ENCODE data around the gene GCC2. TPM values are rescaled to one million over a fixed set of nuclear protein-coding genes. Genes with fewer than 3 reads are reported as not detected.

The GCC2 gene
- total and polyA plus RNA-seq, 8 donors: 5.2 to 498 (median 54.3) TPM

DNA sequence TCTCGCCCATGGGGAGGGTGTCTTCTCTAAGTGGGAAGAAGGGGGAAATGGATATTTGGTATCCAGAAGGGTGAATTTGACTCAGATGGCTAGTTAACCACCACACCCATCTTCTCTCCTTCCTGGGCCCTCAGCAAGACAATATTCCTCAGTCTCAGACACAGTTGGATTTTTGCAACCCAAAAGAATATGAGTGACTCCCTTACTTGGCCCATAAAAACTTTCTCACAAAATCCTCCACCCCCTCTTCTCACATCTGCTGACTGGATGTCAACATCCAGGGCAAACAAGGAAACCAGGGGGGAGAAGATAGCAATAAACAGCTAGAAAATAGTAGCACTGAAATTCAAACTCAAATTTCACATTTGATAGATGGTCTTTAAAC lies 35.3 kb upstream of the GCC2 start:
- intact Hi-C loops (cut with DNase I; ENCODE audit: low total_unique reads): no loop called here
- H3K4me3 ChIP-seq: no peak overlapping the region
- H3K9me3 ChIP-seq: no peaks in the 10 kb centered on the region
- TF ChIP-seq POLR2AphosphoS5 (IDR thresholded peaks at IDR 0.05) (no peak), EP300 (IDR thresholded peaks at IDR 0.05) (no peak), POLR2A (IDR thresholded peaks at IDR 0.05) (no peak)
- TF ChIP-seq, protein P1, sequence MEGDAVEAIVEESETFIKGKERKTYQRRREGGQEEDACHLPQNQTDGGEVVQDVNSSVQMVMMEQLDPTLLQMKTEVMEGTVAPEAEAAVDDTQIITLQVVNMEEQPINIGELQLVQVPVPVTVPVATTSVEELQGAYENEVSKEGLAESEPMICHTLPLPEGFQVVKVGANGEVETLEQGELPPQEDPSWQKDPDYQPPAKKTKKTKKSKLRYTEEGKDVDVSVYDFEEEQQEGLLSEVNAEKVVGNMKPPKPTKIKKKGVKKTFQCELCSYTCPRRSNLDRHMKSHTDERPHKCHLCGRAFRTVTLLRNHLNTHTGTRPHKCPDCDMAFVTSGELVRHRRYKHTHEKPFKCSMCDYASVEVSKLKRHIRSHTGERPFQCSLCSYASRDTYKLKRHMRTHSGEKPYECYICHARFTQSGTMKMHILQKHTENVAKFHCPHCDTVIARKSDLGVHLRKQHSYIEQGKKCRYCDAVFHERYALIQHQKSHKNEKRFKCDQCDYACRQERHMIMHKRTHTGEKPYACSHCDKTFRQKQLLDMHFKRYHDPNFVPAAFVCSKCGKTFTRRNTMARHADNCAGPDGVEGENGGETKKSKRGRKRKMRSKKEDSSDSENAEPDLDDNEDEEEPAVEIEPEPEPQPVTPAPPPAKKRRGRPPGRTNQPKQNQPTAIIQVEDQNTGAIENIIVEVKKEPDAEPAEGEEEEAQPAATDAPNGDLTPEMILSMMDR (IDR thresholded peaks at IDR 0.05): no peak
- DNase-seq: no peak
- WGBS, 5 donors: 73 to 100% (median 92%) methylated on average over 1 of the region's 1 CpG
- H3K36me3 ChIP-seq: no peaks in the 10 kb centered on the region
- H3K27me3 ChIP-seq: no peaks in the 10 kb centered on the region
- H3K4me1 ChIP-seq: no peaks in the 10 kb centered on the region
- H3K27ac ChIP-seq: no peak overlapping the region

DNA sequence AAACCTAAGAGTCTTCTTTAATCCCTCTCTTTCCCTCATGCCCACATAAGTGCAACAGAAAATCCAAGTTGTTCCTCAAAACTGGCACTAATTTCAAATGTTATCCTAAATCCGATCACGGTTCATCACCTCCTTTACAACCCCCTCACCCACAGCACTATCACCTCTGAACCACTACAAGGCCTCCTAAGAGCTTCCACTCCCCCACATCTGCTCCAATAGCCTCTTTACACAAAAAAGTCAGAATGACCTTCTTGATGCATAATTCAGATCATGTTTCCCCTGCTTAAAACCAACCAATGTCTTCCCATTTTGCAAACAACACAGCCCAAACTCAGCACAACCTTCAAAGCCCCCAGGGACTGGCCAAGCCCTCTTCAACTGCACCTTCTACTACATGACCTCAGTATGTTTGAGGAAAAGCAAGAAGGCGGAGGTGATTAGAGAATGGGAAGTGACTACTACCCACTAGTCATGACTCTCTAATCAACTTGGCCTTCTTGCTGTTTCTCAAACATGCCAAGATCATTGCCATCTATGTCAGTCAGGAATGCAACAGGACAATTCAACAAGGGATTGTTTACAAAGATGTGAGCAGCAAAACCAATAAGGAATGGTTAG lies 34.6 kb upstream of the GCC2 start:
- intact Hi-C loops (cut with DNase I; ENCODE audit: low total_unique reads): no loop called here
- no peaks in the 10 kb centered on the region for H3K36me3 ChIP-seq
- no peak overlapping the region for H3K27ac ChIP-seq
- H3K4me1 ChIP-seq: no peaks in the 10 kb centered on the region
- 91 to 97% (median 93%) methylated on average over 3 of the region's 3 CpGs for WGBS, 5 donors
- no peak overlapping the region for H3K4me3 ChIP-seq
- no peaks in the 10 kb centered on the region for H3K27me3 ChIP-seq
- no peak for DNase-seq
- H3K9me3 ChIP-seq: no peaks in the 10 kb centered on the region
- TF ChIP-seq, protein P1 (IDR thresholded peaks at IDR 0.05): no peak
- TF ChIP-seq EP300 (IDR thresholded peaks at IDR 0.05) (no peak), POLR2AphosphoS5 (IDR thresholded peaks at IDR 0.05) (no peak)

DNA sequence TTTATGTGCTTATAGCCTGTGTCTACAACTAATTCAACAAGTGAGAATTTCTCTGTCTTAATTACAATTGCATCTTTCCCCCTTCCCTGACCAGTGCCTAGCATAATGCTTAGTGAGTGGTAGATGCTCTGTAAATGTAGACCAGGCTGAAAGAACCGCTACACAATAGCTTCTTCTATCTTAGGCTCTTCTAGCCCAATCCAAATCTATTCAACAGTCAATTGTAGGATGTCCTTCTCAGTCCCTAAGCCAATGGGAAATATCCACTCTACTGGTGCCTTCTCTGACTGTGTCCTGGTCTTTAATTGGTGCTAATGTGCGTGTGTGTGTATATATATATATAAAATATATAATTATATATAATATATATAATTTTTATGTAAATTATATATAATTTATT lies 34.1 kb upstream of the GCC2 start:
- no peaks in the 10 kb centered on the region for H3K36me3 ChIP-seq
- no peak for DNase-seq
- WGBS, 5 donors: 96 to 98% (median 97%) methylated on average over 2 of the region's 2 CpGs
- H3K4me3 ChIP-seq: no peak overlapping the region
- intact Hi-C loops (cut with DNase I; ENCODE audit: low total_unique reads): no loop called here
- H3K4me1 ChIP-seq: no peaks in the 10 kb centered on the region
- no peaks in the 10 kb centered on the region for H3K9me3 ChIP-seq
- no peaks in the 10 kb centered on the region for H3K27me3 ChIP-seq
- H3K27ac ChIP-seq: no peak overlapping the region
- TF ChIP-seq EP300 (IDR thresholded peaks at IDR 0.05): no peak
- no peak for TF ChIP-seq POLR2A (IDR thresholded peaks at IDR 0.05)
- TF ChIP-seq POLR2AphosphoS5 (IDR thresholded peaks at IDR 0.05): no peak
- TF ChIP-seq, protein P1 (IDR thresholded peaks at IDR 0.05): no peak

DNA sequence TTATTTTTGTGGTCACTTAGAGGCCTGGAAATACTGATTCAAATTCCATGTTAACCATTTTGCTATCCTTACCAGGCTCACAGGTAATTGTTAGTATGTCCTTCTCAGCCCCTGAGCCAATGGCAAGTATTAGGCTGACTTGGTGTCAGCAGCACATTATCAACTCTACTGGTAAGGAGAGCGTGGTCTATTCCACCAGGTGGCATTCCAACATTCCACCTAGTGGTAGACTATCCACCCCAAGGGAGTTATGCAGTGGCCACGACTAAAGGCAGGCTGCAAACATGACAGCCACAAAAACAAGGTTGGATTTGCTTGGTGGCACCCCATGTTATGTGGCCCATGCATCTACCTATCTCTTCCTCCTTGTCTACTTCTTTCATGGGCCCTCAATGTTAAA lies 31.8 kb upstream of the GCC2 start:
- TF ChIP-seq, protein P1 (IDR thresholded peaks at IDR 0.05): peak in 2 of 7 experiments; percentile 28 to 50
- no peak for TF ChIP-seq POLR2AphosphoS5 (IDR thresholded peaks at IDR 0.05)
- Histone ChIP-seq H3K36me3 (no peaks in the 10 kb centered on the region), H3K27me3 (no peaks in the 10 kb centered on the region), H3K9me3 (no peaks in the 10 kb centered on the region), H3K4me1 (no peaks in the 10 kb centered on the region), H3K4me3 (no peak overlapping the region), H3K27ac (no peak overlapping the region)
- intact Hi-C loops (cut with DNase I; ENCODE audit: low total_unique reads): no loop called here
- WGBS, 5 donors: 40 to 59% (median 50%) methylated on average over 2 of the region's 2 CpGs
- DNase-seq: peak; percentile 14 to 30

Data from stomach (tissue), 9 donors.